ENCODE data around the gene ADAR. TPM values are rescaled to one million over a fixed set of nuclear protein-coding genes. Genes with fewer than 3 reads are reported as not detected.
A peak's percentile ranks its signal among the peaks of the same experiment; 100 is the strongest.

ADAR gene
- total and polyA plus RNA-seq, 11 donors, result 16.0 to 117 (median 54.3) TPM

GRCh38 chr1:154539486-154540483 lies 68.2 kb downstream of the ADAR start:
- no peak for DNase-seq
- Histone ChIP-seq H3K4me3 (no peak overlapping the region), H3K4me1 (peaks cover 0 to 4% (median 0%) of the 10 kb centered on the region in 12 donors), H3K27ac (no peak overlapping the region), H3K9me3 (no peaks in the 10 kb centered on the region), H3K36me3 (peaks cover 0 to 2% (median 0%) of the 10 kb centered on the region in 9 donors), H3K27me3 (no peaks in the 10 kb centered on the region)
- TF ChIP-seq CTCF (IDR thresholded peaks at IDR 0.05) (no peak), POLR2A (IDR thresholded peaks at IDR 0.05) (no peak)
- intact Hi-C loops (cut with DNase I), result loop anchor here in 4 of 10 donors (5.0 to 10.0 kb wide), 3 partner anchors 57 to 205 kb away; no protein-coding TSS in a partner anchor
- WGBS, 4 donors, result 89 to 94% (median 90%) methylated on average over 9 of the region's 9 CpGs
- ATAC-seq, result no peak

- Histone ChIP-seq H3K27ac (no peak overlapping the region), H3K9me3 (no peaks in the 10 kb centered on the region), H3K36me3 (no peaks in the 10 kb centered on the region), H3K4me1 (no peaks in the 10 kb centered on the region), H3K27me3 (no peaks in the 10 kb centered on the region), H3K4me3 (no peak overlapping the region)
- WGBS, 4 donors, result 62 to 66% (median 64%) methylated on average over 7 of the region's 7 CpGs
- ATAC-seq (peak in 1 of 4 donors; percentile 67), DNase-seq (no peak)
- intact Hi-C loops (cut with DNase I), result no loop called here
- TF ChIP-seq POLR2A (IDR thresholded peaks at IDR 0.05), result no peak
Measured at GRCh38 chr1:154536570-154536969, 71.4 kb downstream of the ADAR start.

GRCh38 chr1:154533952-154534844 lies 73.8 kb downstream of the ADAR start:
- intact Hi-C loops (cut with DNase I), result no loop called here
- Histone ChIP-seq H3K4me1 (no peaks in the 10 kb centered on the region), H3K27ac (no peak overlapping the region), H3K36me3 (no peaks in the 10 kb centered on the region), H3K9me3 (no peaks in the 10 kb centered on the region), H3K4me3 (no peak overlapping the region), H3K27me3 (no peaks in the 10 kb centered on the region)
- WGBS, 4 donors, result 66 to 73% (median 68%) methylated on average over 11 of the region's 11 CpGs
- DNase-seq (no peak), ATAC-seq (no peak)
- TF ChIP-seq CTCF (IDR thresholded peaks at IDR 0.05) (peak in 9 of 12 donors; percentile 12 to 46 (median 29)), POLR2A (IDR thresholded peaks at IDR 0.05) (no peak)

Other genes with a start within 250 kb of the ADAR start
- gene IL6R, start 202.8 kb downstream of the ADAR start, total RNA-seq, result 10 to 100 TPM in 6 of 9 donors, 1 to 10 TPM in 3; 5.7 to 26.6 (median 13.1) TPM
- 1 to 10 TPM; 3.4 to 8.6 TPM for gene IL6R, start 202.8 kb downstream of the ADAR start, polyA plus RNA-seq
- gene TDRD10, start 106.0 kb downstream of the ADAR start, total RNA-seq, result 1 to 10 TPM in 8 of 9 donors, under 1 TPM in 1; 0.71 to 3.4 (median 1.8) TPM
- gene TDRD10, start 106.0 kb downstream of the ADAR start, polyA plus RNA-seq, result 1 to 10 TPM; 2.9 to 3.0 TPM
- 10 to 100 TPM; 11.1 to 19.4 (median 11.9) TPM for gene SHE, start 105.8 kb downstream of the ADAR start, total RNA-seq
- 10 to 100 TPM; 10.1 to 17.7 TPM for gene SHE, start 105.8 kb downstream of the ADAR start, polyA plus RNA-seq
- 10 to 100 TPM; 22.1 to 79.4 (median 58.8) TPM for gene UBE2Q1, start 49.5 kb downstream of the ADAR start, total RNA-seq
- gene UBE2Q1, start 49.5 kb downstream of the ADAR start, polyA plus RNA-seq, result 10 to 100 TPM; 23.0 to 36.2 TPM
- under 1 TPM in 3 of 9 donors, not detected in 6; 0.05 to 0.14 (median 0.06) TPM for gene CHRNB2, start 40.4 kb downstream of the ADAR start, total RNA-seq
- gene CHRNB2, start 40.4 kb downstream of the ADAR start, polyA plus RNA-seq, result under 1 TPM in 1 of 2 donors, not detected in 1; 0.03 TPM